Ovary (tissue), 9 donors: ENCODE measurements around the gene LAMC3. TPM values are rescaled to one million over a fixed set of nuclear protein-coding genes. Genes with fewer than 3 reads are reported as not detected.

Source experiments
- DNase-seq, 5 donors: peaks; one replicate each; pipeline ENCODE4 v3.0.0-alpha.2; 2019 to 2020
- H3K27ac ChIP-seq, 2 donors: fragments of 200-600 bp; one replicate each; pipeline versions ENCODE4 v1.5.1 to v1.8.0; 2019 to 2022
- H3K27me3 ChIP-seq: fragments of 200-600 bp; one replicate; pipeline ENCODE4 v1.8.0; 2022
- H3K36me3 ChIP-seq: fragments of 200-600 bp; sonication (generic); one replicate; pipeline ENCODE4 v1.5.1; 2019
- H3K4me1 ChIP-seq: one replicate; pipeline ENCODE4 v1.8.1; 2013; ENCODE audit warnings: mild to moderate bottlenecking, moderate library complexity; ENCODE audit not compliant: insufficient read depth
- H3K4me3 ChIP-seq: fragments of 200-600 bp; sonication (generic); one replicate; pipeline ENCODE4 v1.5.1; 2017
- H3K9me3 ChIP-seq, 2 donors: fragments of 200-600 bp in 1 of 2; sonication (generic) in 1 of 2; one replicate each; pipeline versions ENCODE4 v1.5.1 to v1.8.1; 2013 to 2019; ENCODE audit warnings: mild to moderate bottlenecking in 1 of 2, moderate library complexity in 1 of 2
- EP300 ChIP-seq: sonication (generic); formaldehyde crosslinking; IDR thresholded peaks from one replicate; pipeline ENCODE4 v1.6.1; 2017; ENCODE audit warnings: antibody characterized with exemption
- POLR2A ChIP-seq: fragments of 450-650 bp; IDR thresholded peaks from one replicate; pipeline ENCODE4 v1.6.1; 2017; ENCODE audit warnings: antibody characterized with exemption, mild to moderate bottlenecking, moderate library complexity
- WGBS, 3 donors: extraction: QIAGEN DNeasy Blood & Tissue Kit in 1 of 3; methylation state at CpG; one replicate each; pipeline versions ENCODE4 v1.1.5 to v1.1.7; 2013 to 2017; 5-methylcytosine and 5-hydroxymethylcytosine counted together
- intact Hi-C, 4 donors: fragments of 100-400 bp; cut with DNase I; formaldehyde crosslinking; loops; one replicate each; pipeline versions ENCODE4 v1.11.0 to v1.15.1; 2022 to 2023
- polyA plus RNA-seq, 2 donors: library from polyadenylated mRNA; stranded (reverse); fragments of 200-250 nt in 1 of 2; fragments of 350-450 nt in 1 of 2; fragmentation: Illumina TruSeq in 1 of 2; extraction: RNeasy Lipid Tissue Mini Kit (QIAGEN cat#74804) in 1 of 2; gene quantifications; one replicate each; pipeline ENCODE4 v1.2.3, GENCODE V29; 2013 to 2014
- total RNA-seq, 7 donors: library from RNA; depleted of rRNA in 2 of 7; stranded (reverse); fragments of >200 nt in 2 of 7; fragmentation: NEBNext Ultra II Directional in 3 of 7; extraction: Animal tissue kit (Norgen Biotek cat#: 25700) in 3 of 7; gene quantifications; one replicate each; pipeline versions ENCODE4 v1.1.0 to v1.2.4, GENCODE V29; 2016 to 2023
- TF ChIP-seq, protein P1 (sequence below), 3 donors: fragments of 450-650 bp in 2 of 3; fragments of 200-600 bp in 1 of 3; IDR thresholded peaks; one replicate each; pipeline versions ENCODE4 v1.5.1 to v1.8.0; 2016 to 2022; ENCODE audit warnings: antibody characterized with exemption in 3 of 3, mild to moderate bottlenecking in 1 of 3
- donor health status: DM: no; HTN: no; CAD: no; lungs with moderate emphysema.
- donor health status: DM: no; HTN: no; CAD: no.
- donor health status: Bipolar disorder and iron deficiency.
- donor health status: DM: yes; HTN: yes; CAD: no.
- donor health status: DM: no; HTN: no; CAD: no.
- donor health status: DM: yes; HTN: yes; CAD: no.

LAMC3 gene
- total and polyA plus RNA-seq, 9 donors, result 0.48 to 5.7 (median 1.8) TPM

DNA sequence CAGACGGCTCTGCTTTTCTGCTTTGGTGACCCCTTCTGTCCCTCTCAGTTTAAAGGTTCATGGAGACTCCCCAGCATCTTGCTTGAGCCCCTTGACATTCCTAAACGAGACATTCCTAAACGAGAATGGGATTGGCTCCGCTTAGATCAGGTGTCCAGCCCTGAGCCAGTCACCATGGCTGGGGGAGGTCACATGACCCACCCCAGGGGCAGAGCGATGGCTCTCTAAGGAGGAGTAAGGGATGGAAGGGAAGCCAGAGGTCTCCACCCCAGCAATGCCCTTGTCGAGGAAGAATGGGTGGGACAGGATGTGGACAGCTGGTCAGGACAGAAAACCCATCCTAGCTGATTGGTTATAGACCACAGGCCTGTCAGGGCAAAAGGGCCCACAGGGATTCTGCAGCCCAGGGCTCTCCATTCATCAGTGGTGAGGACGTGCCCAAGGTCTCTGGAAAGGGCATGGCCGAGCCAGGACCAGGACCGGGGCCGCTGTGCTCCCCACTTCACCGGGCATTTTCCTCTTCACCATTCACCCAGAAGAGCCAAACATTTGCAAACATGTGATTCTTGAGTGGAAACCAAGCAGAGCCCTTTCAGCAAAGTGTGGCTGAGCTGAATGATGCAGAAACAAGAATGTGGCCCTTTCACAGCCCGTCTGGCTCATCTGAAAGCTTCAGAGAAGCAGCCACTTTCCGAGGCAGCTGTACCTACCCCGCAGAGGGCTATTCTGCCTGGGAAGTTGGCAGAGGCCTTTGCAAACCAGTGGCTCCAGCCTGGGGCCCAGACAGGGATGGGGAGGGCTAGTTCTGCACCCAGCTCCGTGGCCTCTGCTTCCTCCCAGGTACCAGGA is 67.6 kb downstream of the LAMC3 start:
- Histone ChIP-seq H3K36me3 (no peaks in the 10 kb centered on the region), H3K27ac (no peak overlapping the region), H3K4me3 (no peak overlapping the region), H3K9me3 (no peaks in the 10 kb centered on the region), H3K27me3 (no peaks in the 10 kb centered on the region), H3K4me1 (no peaks in the 10 kb centered on the region)
- WGBS, 3 donors, result 74 to 81% (median 80%) methylated on average over 15 of the region's 15 CpGs
- no peak for DNase-seq
- intact Hi-C loops, result no loop called here
- TF ChIP-seq POLR2A, result no peak
- TF ChIP-seq, protein P1, sequence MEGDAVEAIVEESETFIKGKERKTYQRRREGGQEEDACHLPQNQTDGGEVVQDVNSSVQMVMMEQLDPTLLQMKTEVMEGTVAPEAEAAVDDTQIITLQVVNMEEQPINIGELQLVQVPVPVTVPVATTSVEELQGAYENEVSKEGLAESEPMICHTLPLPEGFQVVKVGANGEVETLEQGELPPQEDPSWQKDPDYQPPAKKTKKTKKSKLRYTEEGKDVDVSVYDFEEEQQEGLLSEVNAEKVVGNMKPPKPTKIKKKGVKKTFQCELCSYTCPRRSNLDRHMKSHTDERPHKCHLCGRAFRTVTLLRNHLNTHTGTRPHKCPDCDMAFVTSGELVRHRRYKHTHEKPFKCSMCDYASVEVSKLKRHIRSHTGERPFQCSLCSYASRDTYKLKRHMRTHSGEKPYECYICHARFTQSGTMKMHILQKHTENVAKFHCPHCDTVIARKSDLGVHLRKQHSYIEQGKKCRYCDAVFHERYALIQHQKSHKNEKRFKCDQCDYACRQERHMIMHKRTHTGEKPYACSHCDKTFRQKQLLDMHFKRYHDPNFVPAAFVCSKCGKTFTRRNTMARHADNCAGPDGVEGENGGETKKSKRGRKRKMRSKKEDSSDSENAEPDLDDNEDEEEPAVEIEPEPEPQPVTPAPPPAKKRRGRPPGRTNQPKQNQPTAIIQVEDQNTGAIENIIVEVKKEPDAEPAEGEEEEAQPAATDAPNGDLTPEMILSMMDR (IDR thresholded peaks at IDR 0.05), result no peak
- TF ChIP-seq EP300, result no peak

GRCh38 chr9:131078427-131079366 is 69.7 kb downstream of the LAMC3 start:
- H3K27me3 ChIP-seq, result no peaks in the 10 kb centered on the region
- TF ChIP-seq POLR2A (no peak), EP300 (no peak)
- TF ChIP-seq, protein P1 (IDR thresholded peaks at IDR 0.05), result no peak
- 75 to 80% (median 76%) methylated on average over 17 of the region's 17 CpGs for WGBS, 3 donors
- no peak for DNase-seq
- H3K9me3 ChIP-seq, result no peaks in the 10 kb centered on the region
- no peaks in the 10 kb centered on the region for H3K4me1 ChIP-seq
- H3K4me3 ChIP-seq, result no peak overlapping the region
- H3K27ac ChIP-seq, result no peak overlapping the region
- no peaks in the 10 kb centered on the region for H3K36me3 ChIP-seq
- intact Hi-C loops, result no loop called here

DNA sequence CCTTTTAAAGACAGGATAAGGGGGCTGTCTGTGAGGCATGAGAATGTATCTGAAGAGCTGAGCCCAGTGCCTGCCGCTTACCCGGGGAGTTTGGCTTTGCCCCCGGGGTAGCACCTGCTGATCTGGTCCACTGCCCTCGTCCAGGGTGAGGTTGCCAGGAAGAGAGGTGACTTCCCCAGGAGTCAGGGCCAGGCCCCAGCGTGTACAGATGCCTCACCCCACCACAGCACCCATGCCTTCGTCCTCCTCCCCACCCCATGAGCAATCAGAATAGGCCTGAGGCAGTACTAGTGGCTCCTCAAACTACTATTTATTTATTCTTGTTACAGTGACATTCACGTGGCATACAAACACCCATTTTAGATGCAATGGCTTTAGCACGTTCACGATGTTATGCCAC is 71.6 kb downstream of the LAMC3 start:
- no peak for DNase-seq
- no peak overlapping the region for H3K27ac ChIP-seq
- 70 to 86% (median 76%) methylated on average over 9 of the region's 9 CpGs for WGBS, 3 donors
- H3K27me3 ChIP-seq, result no peaks in the 10 kb centered on the region
- intact Hi-C loops, result no loop called here
- H3K36me3 ChIP-seq, result no peaks in the 10 kb centered on the region
- no peaks in the 10 kb centered on the region for H3K9me3 ChIP-seq
- H3K4me1 ChIP-seq, result no peaks in the 10 kb centered on the region
- no peak overlapping the region for H3K4me3 ChIP-seq
- TF ChIP-seq, protein P1 (IDR thresholded peaks at IDR 0.05), result no peak
- no peak for TF ChIP-seq EP300
- TF ChIP-seq POLR2A, result no peak

GRCh38 chr9:131081868-131082267 is 72.9 kb downstream of the LAMC3 start:
- Histone ChIP-seq H3K9me3 (no peaks in the 10 kb centered on the region), H3K36me3 (no peaks in the 10 kb centered on the region), H3K4me1 (no peaks in the 10 kb centered on the region), H3K27me3 (no peaks in the 10 kb centered on the region), H3K27ac (no peak overlapping the region), H3K4me3 (no peak overlapping the region)
- intact Hi-C loops, result no loop called here
- WGBS, 3 donors, result 84 to 88% (median 87%) methylated on average over 9 of the region's 9 CpGs
- DNase-seq, result no peak
- TF ChIP-seq POLR2A, result no peak
- TF ChIP-seq, protein P1 (IDR thresholded peaks at IDR 0.05), result no peak
- TF ChIP-seq EP300, result no peak
